HepG2 (cell line): Measurements from ENCODE around the gene VWA1. TPM values are rescaled to one million over a fixed set of nuclear protein-coding genes. Genes with fewer than 3 reads are reported as not detected.

ENCODE experiments used
- ARNT2 ChIP-seq: sonication (generic); formaldehyde crosslinking; IDR thresholded peaks from 2 replicates; pipeline ENCODE4 v1.8.0; 2022; ENCODE audit warnings: mild to moderate bottlenecking, low read depth, missing genetic modification reagents, moderate library complexity
- ARNTL ChIP-seq: sonication (generic); formaldehyde crosslinking; IDR thresholded peaks from 2 replicates; pipeline ENCODE4 v1.4.0; 2020; ENCODE audit warnings: mild to moderate bottlenecking, missing genetic modification reagents
- ATF3 ChIP-seq: sonication (generic); formaldehyde crosslinking; IDR thresholded peaks from 2 replicates; pipeline ENCODE4 v1.4.0; 2020; ENCODE audit warnings: missing genetic modification reagents
- CBFB ChIP-seq: sonication (generic); formaldehyde crosslinking; IDR thresholded peaks from 2 replicates; pipeline ENCODE4 v1.4.0; 2020; ENCODE audit warnings: missing genetic modification reagents
- DBP ChIP-seq: sonication (generic); formaldehyde crosslinking; IDR thresholded peaks from 2 replicates; pipeline ENCODE4 v1.4.0; 2020; ENCODE audit warnings: missing genetic modification reagents; ENCODE audit errors: not compliant biosample characterization
- FOXA1 ChIP-seq, 2 experiments: fragments of 450-650 bp in 1 of 2; sonication (generic) in 1 of 2; formaldehyde crosslinking in 1 of 2; IDR thresholded peaks; 2 replicates each; pipeline versions ENCODE4 v1.4.0 to v1.6.1; 2016 to 2020; ENCODE audit warnings: missing genetic modification reagents in 1 of 2
- HNRNPH1 ChIP-seq: fragments of 200-400 bp; formaldehyde crosslinking; optimal IDR thresholded peaks from 2 replicates; pipeline ENCODE3; 2017; ENCODE audit warnings: mild to moderate bottlenecking, low read depth, low read length
- KDM3A ChIP-seq: IDR thresholded peaks from 2 replicates; pipeline ENCODE4 v1.6.1; 2018; ENCODE audit warnings: low read depth, missing compliant biosample characterization
- MXI1 ChIP-seq: IDR thresholded peaks from 3 replicates; pipeline ENCODE4 v1.6.1; 2012; ENCODE audit warnings: low read depth, low read length, inconsistent platforms, borderline replicate concordance
- PAF1 ChIP-seq: IDR thresholded peaks from 2 replicates; pipeline ENCODE4 v1.6.1; 2016; ENCODE audit warnings: missing genetic modification reagents, missing compliant biosample characterization
- PHF21A ChIP-seq: sonication (generic); formaldehyde crosslinking; IDR thresholded peaks from 2 replicates; pipeline ENCODE4 v1.5.0; 2020; ENCODE audit warnings: mild to moderate bottlenecking, missing genetic modification reagents
- POLR2A ChIP-seq, 2 experiments: IDR thresholded peaks; 2 replicates each; pipeline ENCODE4 v1.6.1; 2011; ENCODE audit warnings: low read depth in 2 of 2, low read length in 2 of 2, mild to moderate bottlenecking in 1 of 2, moderate library complexity in 1 of 2; ENCODE audit not compliant: insufficient read depth in 1 of 2
- PRDM10 ChIP-seq: sonication (generic); formaldehyde crosslinking; IDR thresholded peaks from 2 replicates; pipeline ENCODE4 v1.4.0; 2020; ENCODE audit warnings: low read depth, missing genetic modification reagents
- RARG ChIP-seq: sonication (generic); formaldehyde crosslinking; IDR thresholded peaks from 2 replicates; pipeline ENCODE4 v1.4.0; 2020; ENCODE audit warnings: low read depth, mild to moderate bottlenecking, missing genetic modification reagents
- SAP130 ChIP-seq: IDR thresholded peaks from 2 replicates; pipeline ENCODE4 v1.6.1; 2016; ENCODE audit warnings: low read depth
- SMAD3 ChIP-seq: sonication (generic); formaldehyde crosslinking; IDR thresholded peaks from 2 replicates; pipeline ENCODE4 v1.4.0; 2020; ENCODE audit warnings: missing genetic modification reagents
- ZC3H13 ChIP-seq: sonication (generic); formaldehyde crosslinking; IDR thresholded peaks from 2 replicates; pipeline ENCODE4 v1.8.1; 2023; ENCODE audit warnings: mild to moderate bottlenecking, missing genetic modification reagents, moderate library complexity
- ZFP41 ChIP-seq: sonication (generic); formaldehyde crosslinking; IDR thresholded peaks from 2 replicates; pipeline ENCODE4 v1.4.0; 2020; ENCODE audit warnings: mild to moderate bottlenecking, missing genetic modification reagents, borderline replicate concordance
- ZNF234 ChIP-seq: sonication (generic); formaldehyde crosslinking; conservative IDR thresholded peaks from 2 replicates; pipeline ENCODE4 v1.5.1; 2020; ENCODE audit warnings: mild to moderate bottlenecking, missing genetic modification reagents
- ZNF652 ChIP-seq: IDR thresholded peaks from 2 replicates; pipeline ENCODE4 v1.6.1; 2016; ENCODE audit warnings: low read depth, borderline replicate concordance
- ZNF704 ChIP-seq: sonication (generic); formaldehyde crosslinking; IDR thresholded peaks from 2 replicates; pipeline ENCODE4 v1.8.1; 2023; ENCODE audit warnings: mild to moderate bottlenecking, inconsistent platforms, moderate library complexity, missing genetic modification reagents, borderline replicate concordance
- ZNF724P ChIP-seq: sonication (generic); formaldehyde crosslinking; IDR thresholded peaks from 2 replicates; pipeline ENCODE4 v1.8.0; 2022; ENCODE audit warnings: missing genetic modification reagents, borderline replicate concordance
- ZNF772 ChIP-seq: sonication (generic); formaldehyde crosslinking; IDR thresholded peaks from 2 replicates; pipeline ENCODE4 v1.5.0; 2020; ENCODE audit warnings: mild to moderate bottlenecking, missing genetic modification reagents
- ZNF792 ChIP-seq: IDR thresholded peaks from 2 replicates; pipeline ENCODE4 v1.6.1; 2016
- ZSCAN29 ChIP-seq: sonication (generic); formaldehyde crosslinking; conservative IDR thresholded peaks from 2 replicates; pipeline ENCODE4 v1.4.0; 2020; ENCODE audit warnings: mild to moderate bottlenecking, missing genetic modification reagents
- polyA plus RNA-seq, 8 experiments: library from polyadenylated mRNA; depleted of rRNA in 3 of 8; stranded (reverse) in 7 of 8; unstranded in 1 of 8; fragments of >200 nt; fragmentation: Illumina TruSeq in 4 of 8; extraction: Trizol in 4 of 8; gene quantifications; 2 replicates each; pipeline versions ENCODE4 v1.2.1 to v1.2.3, GENCODE V29; 2011 to 2016; ENCODE audit warnings: low read depth in 4 of 8, missing spikeins in 1 of 8, mixed read lengths in 1 of 8; ENCODE audit not compliant: insufficient read depth in 1 of 8
- total RNA-seq, 5 experiments: library from RNA; depleted of rRNA; stranded (reverse); fragments of >200 nt; fragmentation: Illumina TruSeq; extraction: Trizol; gene quantifications; 2 replicates each; pipeline ENCODE4 v1.2.3, GENCODE V29; 2016; ENCODE audit warnings: low read depth in 1 of 5

Gene VWA1
- total and polyA plus RNA-seq, 2 of the 13 experiments (the other 11 are each of a cell fraction or from before 2014, with no cell fraction given), result 40.9 to 57.5 TPM

GRCh38 chr1:1431845-1432273 is 3.6 kb upstream of the VWA1 start (continued):
- TF ChIP-seq PRDM10 (CRISPR knock-in tag) (peak; percentile 84; the same call in 1 of the 2 replicates), DBP (CRISPR knock-in tag) (no peak), KDM3A (CRISPR knock-in tag) (0 out of 2 replicates have a peak, but pooled peaks have one; percentile 57), SMAD3 (CRISPR knock-in tag) (no peak), ZNF772 (CRISPR knock-in tag) (peak; percentile 83), PHF21A (CRISPR knock-in tag) (peak; percentile 78), ARNTL (CRISPR knock-in tag) (peak; percentile 77), ZFP41 (CRISPR knock-in tag) (no peak), ZNF652 (peak; percentile 32; the same call in 1 of the 2 replicates), ZNF792 (CRISPR knock-in tag) (peak; percentile 80), ZNF704 (no peak), ZSCAN29 (CRISPR knock-in tag) (0 out of 2 replicates have a peak, but pooled peaks have one; percentile 18), ZNF234 (CRISPR knock-in tag) (0 out of 2 replicates have a peak, but pooled peaks have one; percentile 55), FOXA1 (IDR thresholded peaks at IDR 0.05) (no peak), FOXA1 (CRISPR knock-in tag; IDR thresholded peaks at IDR 0.05) (peak; percentile 62), HNRNPH1 (peak; percentile 89), ATF3 (0 out of 2 replicates have a peak, but pooled peaks have one; percentile 44), ZNF724P (CRISPR knock-in tag) (peak; percentile 66; the same call in 1 of the 2 replicates), SAP130 (peak; percentile 92), ZC3H13 (CRISPR knock-in tag) (peak; percentile 88), ARNT2 (peak; percentile 55; the same call in 1 of the 2 replicates), MXI1 (peak; percentile 62; the same call in 1 of the 3 replicates), PAF1 (CRISPR knock-in tag) (peak; percentile 69; the same call in 1 of the 2 replicates), RARG (CRISPR knock-in tag) (no peak), CBFB (peak; percentile 49), POLR2A (IDR thresholded peaks at IDR 0.05; ENCODE audit: insufficient read depth in 1 of 2, low read depth in 2 of 2, low read length in 2 of 2) (peak in 1 of 2 experiments; percentile 64; a peak in 1 of 4 replicates)
